IMR-90 (cell line): ENCODE measurements around the gene SUGCT.

Source experiments
- CEBPB ChIP-seq: IDR thresholded peaks from 2 replicates; pipeline ENCODE4 v1.6.1; 2012; ENCODE audit warnings: low read depth, low read length, improper control_type of control experiment
- MAFK ChIP-seq: IDR thresholded peaks from 2 replicates; pipeline ENCODE4 v1.6.1; 2012; ENCODE audit warnings: low read depth, low read length, improper control_type of control experiment
- POLR2A ChIP-seq: IDR thresholded peaks from 2 replicates; pipeline ENCODE4 v1.6.1; 2012; ENCODE audit warnings: mild to moderate bottlenecking, low read depth, low read length
- RAD21 ChIP-seq: IDR thresholded peaks from 2 replicates; pipeline ENCODE4 v1.6.1; 2012; ENCODE audit warnings: low read length, improper control_type of control experiment
- RFX5 ChIP-seq: IDR thresholded peaks from 2 replicates; pipeline ENCODE4 v1.8.0; 2012; ENCODE audit warnings: low read depth, mild to moderate bottlenecking, low read length, moderate library complexity
- SMC3 ChIP-seq: fragments of 150-350 bp; IDR thresholded peaks from 2 replicates; pipeline ENCODE4 v1.6.1; 2016; ENCODE audit warnings: low read depth, mild to moderate bottlenecking, antibody characterized with exemption, low read length, moderate library complexity
- TF ChIP-seq, protein P1 (sequence below): conservative IDR thresholded peaks from 2 replicates; pipeline ENCODE4 v1.5.1; 2012; ENCODE audit warnings: mild to moderate bottlenecking, low read depth, low read length, improper control_type of control experiment
- TF ChIP-seq, protein P2 (sequence below): fragments of 150-350 bp; IDR thresholded peaks from 2 replicates; pipeline ENCODE4 v1.6.1; 2017; ENCODE audit warnings: mild to moderate bottlenecking, antibody characterized with exemption, low read length, low read depth

DNA sequence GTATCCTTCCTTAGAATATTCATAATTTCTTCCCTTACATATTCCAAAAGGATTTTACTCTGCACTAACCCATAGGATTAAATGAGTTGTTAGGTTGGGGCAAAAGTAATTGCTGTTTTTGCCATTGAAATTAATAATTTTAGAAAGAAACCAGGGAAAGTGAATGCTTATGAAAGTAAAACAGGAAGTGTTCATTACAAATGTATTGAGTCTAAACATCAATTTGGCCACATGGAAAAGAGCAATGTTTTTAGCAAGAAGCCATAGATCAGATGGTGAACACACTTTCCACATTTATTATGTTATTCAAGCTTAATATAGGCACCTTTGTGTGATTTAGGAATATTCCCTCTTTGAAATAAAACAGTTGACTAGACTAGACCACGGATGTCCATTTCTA, 102.9 kb downstream of the SUGCT start:
- TF ChIP-seq, protein P1, sequence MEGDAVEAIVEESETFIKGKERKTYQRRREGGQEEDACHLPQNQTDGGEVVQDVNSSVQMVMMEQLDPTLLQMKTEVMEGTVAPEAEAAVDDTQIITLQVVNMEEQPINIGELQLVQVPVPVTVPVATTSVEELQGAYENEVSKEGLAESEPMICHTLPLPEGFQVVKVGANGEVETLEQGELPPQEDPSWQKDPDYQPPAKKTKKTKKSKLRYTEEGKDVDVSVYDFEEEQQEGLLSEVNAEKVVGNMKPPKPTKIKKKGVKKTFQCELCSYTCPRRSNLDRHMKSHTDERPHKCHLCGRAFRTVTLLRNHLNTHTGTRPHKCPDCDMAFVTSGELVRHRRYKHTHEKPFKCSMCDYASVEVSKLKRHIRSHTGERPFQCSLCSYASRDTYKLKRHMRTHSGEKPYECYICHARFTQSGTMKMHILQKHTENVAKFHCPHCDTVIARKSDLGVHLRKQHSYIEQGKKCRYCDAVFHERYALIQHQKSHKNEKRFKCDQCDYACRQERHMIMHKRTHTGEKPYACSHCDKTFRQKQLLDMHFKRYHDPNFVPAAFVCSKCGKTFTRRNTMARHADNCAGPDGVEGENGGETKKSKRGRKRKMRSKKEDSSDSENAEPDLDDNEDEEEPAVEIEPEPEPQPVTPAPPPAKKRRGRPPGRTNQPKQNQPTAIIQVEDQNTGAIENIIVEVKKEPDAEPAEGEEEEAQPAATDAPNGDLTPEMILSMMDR: no peak
- TF ChIP-seq RAD21 (no peak), MAFK (no peak), POLR2A (no peak), SMC3 (no peak), RFX5 (no peak), CEBPB (no peak)
- TF ChIP-seq, protein P2, sequence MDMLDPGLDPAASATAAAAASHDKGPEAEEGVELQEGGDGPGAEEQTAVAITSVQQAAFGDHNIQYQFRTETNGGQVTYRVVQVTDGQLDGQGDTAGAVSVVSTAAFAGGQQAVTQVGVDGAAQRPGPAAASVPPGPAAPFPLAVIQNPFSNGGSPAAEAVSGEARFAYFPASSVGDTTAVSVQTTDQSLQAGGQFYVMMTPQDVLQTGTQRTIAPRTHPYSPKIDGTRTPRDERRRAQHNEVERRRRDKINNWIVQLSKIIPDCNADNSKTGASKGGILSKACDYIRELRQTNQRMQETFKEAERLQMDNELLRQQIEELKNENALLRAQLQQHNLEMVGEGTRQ: no peak
